ENCODE data around the gene SLC4A5.

DNA sequence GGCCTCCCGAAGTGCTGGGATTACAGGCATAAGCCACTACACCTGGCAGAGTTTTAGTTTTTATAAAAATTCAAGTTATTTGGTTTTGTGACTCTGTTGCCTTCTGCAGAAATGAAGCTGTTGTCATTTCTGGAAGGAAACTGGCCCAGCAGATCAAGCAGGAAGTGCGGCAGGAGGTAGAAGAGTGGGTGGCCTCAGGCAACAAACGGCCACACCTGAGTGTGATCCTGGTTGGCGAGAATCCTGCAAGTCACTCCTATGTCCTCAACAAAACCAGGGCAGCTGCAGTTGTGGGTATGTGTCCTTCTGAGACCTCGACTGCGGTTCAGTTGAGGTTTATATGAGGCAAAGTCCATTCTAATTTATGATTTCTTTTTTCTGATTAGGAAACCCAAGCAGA is 137.6 kb downstream of the SLC4A5 start:
- TF ChIP-seq, protein P1, sequence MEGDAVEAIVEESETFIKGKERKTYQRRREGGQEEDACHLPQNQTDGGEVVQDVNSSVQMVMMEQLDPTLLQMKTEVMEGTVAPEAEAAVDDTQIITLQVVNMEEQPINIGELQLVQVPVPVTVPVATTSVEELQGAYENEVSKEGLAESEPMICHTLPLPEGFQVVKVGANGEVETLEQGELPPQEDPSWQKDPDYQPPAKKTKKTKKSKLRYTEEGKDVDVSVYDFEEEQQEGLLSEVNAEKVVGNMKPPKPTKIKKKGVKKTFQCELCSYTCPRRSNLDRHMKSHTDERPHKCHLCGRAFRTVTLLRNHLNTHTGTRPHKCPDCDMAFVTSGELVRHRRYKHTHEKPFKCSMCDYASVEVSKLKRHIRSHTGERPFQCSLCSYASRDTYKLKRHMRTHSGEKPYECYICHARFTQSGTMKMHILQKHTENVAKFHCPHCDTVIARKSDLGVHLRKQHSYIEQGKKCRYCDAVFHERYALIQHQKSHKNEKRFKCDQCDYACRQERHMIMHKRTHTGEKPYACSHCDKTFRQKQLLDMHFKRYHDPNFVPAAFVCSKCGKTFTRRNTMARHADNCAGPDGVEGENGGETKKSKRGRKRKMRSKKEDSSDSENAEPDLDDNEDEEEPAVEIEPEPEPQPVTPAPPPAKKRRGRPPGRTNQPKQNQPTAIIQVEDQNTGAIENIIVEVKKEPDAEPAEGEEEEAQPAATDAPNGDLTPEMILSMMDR (IDR thresholded peaks at IDR 0.05) = no peak
- TF ChIP-seq POLR2AphosphoS5 (IDR thresholded peaks at IDR 0.05; ENCODE audit: insufficient read depth in 1 of 2, low read depth in 1 of 2) = no peak
